ENCODE data around the gene ERO1A. TPM values are rescaled to one million over a fixed set of nuclear protein-coding genes. Genes with fewer than 3 reads are reported as not detected.

ERO1A gene
- 29.6 and 67.1 TPM in 2 replicates for total RNA-seq

GRCh38 chr14:52695481-52696091, at the start of gene ERO1A:
ERO1A (minus strand) TSS chr14:52695558; CDS start chr14:52695481, 77 bp downstream.

GRCh38 chr14:52729925-52730708, 34.8 kb upstream of the ERO1A start, which contains the start of gene STYX:
STYX (plus strand) TSS chr14:52730166; CDS start chr14:52730475, 309 bp downstream.

GRCh38 chr14:52706724-52707706, 11.7 kb upstream of the ERO1A start, which contains the start of gene PSMC6:
PSMC6 (plus strand) TSS chr14:52707200; CDS start chr14:52707220, 20 bp downstream.

Other genes starting within 250 kb of the ERO1A start
- 2.5 and 3.3 TPM in 2 replicates for gene TXNDC16, start 143.1 kb downstream of the ERO1A start, total RNA-seq
- 0.45 and 0.94 TPM in 2 replicates for gene GPR137C, start 142.7 kb downstream of the ERO1A start, total RNA-seq
- gene PSMC6, start 11.6 kb upstream of the ERO1A start, total RNA-seq, result 100 and 101 TPM in 2 replicates
- 12.8 and 14.8 TPM in 2 replicates for gene STYX, start 34.6 kb upstream of the ERO1A start, total RNA-seq
- 30.0 and 36.6 TPM in 2 replicates for gene GNPNAT1, start 96.0 kb upstream of the ERO1A start, total RNA-seq

All from endothelial cell of coronary artery (primary cell).